HG02642 (cell line): Measurements from ENCODE around the gene SFTPB.
"Not testable (repeated sequence)": the region's sequence is repeated elsewhere in the genome, so short reads cannot be mapped to it uniquely, and the experiment has no call there.

Source experiments
- ATAC-seq: cut with Tn5 transposase; IDR thresholded peaks from one replicate; pipeline ENCODE4 v1.9.1; 2021; ENCODE audit warnings: mild to moderate bottlenecking; ENCODE audit not compliant: unreplicated experiment, poor library complexity

SFTPB gene

DNA sequence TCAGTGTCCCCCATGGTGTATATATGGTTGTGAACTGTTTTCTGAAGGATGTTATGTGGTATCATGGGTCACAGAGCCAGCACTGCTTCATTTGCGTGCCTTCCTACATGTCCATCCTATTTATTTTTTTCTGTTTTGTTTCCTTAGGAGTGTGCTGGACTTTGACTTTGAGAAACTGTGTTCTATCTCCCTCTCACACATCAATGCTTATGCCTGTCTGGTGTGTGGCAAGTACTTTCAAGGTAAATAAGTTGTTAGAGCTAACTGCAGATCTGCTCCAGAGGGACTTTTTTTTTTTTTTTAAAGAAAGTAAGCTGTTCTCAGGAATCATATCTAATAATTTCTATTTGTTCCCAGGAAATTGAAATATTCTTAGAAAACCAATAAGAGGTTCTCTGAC lies 46.7 kb downstream of the SFTPB start:
- no peak for ATAC-seq

- ATAC-seq, result no peak
Observed at GRCh38 chr2:85619617-85620016, 48.4 kb downstream of the SFTPB start.

DNA sequence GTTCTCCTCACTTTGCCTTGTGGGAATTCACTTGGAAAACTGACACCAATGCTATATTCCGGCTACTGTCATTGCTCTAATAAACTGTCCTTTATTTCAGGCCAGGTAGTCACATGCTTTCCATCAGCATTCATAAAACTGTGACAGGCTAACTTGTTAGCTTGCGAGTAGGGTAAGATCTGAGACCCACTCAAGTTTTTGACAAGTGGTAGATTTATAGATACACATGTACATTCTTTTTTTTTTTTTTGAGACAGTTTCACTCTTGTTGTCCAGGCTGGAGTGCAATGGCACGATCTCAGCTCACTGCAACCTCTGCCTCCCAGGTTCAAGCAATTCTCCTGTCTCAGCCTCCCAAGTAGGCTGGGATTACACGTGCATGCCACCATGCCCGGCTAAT lies 50.3 kb downstream of the SFTPB start:
- not testable (repeated sequence) for ATAC-seq

- no peak for ATAC-seq
Observed at GRCh38 chr2:85615413-85615728, 52.6 kb downstream of the SFTPB start.

DNA sequence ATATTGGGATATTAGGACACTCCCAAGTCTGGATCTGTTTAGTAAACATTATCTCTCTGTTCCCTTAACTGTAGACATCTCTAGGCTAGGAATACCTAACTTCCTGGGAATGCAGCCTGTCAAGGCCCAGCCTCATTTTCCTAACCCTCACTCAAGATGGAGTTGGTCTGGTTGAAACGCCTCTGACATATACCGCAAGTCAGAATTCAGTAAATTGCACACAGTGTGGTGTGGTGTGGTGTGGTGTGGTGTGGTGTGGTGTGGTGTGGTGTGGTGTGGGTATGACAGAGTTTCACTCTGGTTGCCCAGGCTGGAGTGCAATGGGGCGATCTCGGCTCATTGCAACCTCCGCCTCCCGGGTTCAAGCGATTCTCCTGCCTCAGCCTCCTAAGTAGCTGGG lies 53.2 kb downstream of the SFTPB start:
- ATAC-seq, result not testable (repeated sequence)

- no peak for ATAC-seq
Observed at GRCh38 chr2:85613717-85614515, 54.1 kb downstream of the SFTPB start.

DNA sequence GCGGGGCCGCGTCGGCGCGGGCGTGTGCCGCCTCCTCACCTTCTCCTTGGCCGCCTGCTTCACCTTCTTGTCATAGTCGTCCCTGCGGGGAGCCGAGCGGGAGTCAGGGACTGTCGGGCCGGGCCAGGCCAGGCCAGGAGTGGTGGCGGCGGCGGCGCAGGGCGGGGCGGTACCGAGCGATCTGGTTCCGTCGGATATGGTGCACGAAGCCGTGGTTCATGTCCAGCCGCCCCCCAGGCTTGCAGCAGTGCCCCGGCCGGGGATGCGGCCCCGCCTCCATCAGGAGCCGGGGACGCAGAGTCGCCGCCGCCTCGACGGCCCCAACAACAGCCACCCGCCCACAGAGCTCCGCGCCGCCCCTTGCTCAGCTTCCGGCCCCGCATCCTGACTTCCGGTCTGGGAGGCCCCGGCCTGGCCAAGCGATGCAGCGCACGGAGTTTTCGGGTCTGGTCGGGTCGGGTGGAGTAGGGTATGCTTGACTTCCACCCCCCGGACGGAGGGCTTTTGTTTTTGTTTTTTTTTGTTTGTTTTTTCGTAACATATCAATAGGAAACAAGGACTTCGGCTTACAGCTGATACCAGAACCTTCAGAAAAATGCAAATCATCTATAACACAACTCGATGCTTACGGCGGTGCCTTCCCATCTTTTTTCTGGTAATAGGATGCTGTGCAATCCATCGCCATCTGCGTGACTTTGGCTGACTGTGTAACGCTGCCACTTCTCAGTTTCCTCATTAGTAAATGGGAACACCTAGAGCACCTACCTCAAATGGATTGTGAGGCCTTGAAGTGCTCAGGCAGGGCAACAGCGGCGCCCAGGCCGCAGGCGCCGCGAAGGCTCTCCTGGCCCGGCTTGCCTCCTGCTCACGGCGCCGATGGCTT lies 56.1 kb downstream of the SFTPB start, which contains the start of gene C2orf68:
Gene C2orf68, minus strand, starts transcription at position 362 of the 883 bp plus-strand sequence. Its CDS starts 82 bp downstream, at position 280.
- ATAC-seq, result peak; percentile 78

- ATAC-seq, result no peak
Observed at GRCh38 chr2:85611217-85611704, 56.7 kb downstream of the SFTPB start.
